Jurkat, Clone E6-1 (cell line): ENCODE results near the gene TKT.

ENCODE experiments used
- DNase-seq: peaks from one replicate; pipeline ENCODE4 v3.0.0-alpha.2; 2011; ENCODE audit warnings: low read depth, low spot score
- H3K4me3 ChIP-seq: 2 replicates; pipeline ENCODE4 v1.5.1; 2011; ENCODE audit warnings: mild to moderate bottlenecking, low read length, control low read depth, moderate library complexity

Gene TKT

DNA sequence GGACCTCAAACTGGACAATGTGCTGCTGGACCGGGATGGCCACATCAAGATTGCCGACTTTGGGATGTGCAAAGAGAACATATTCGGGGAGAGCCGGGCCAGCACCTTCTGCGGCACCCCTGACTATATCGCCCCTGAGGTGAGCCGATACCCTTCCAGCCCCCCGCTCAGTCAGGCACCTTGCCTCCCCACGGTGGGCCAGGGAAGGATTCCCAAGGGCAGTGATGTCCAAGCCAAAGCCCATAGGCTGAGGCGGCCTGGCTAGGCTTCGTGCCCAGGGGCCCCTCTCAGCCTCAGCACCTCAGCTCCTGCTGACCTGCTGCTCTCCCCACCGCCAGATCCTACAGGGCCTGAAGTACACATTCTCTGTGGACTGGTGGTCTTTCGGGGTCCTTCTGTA lies 67.1 kb downstream of the TKT start:
- H3K4me3 ChIP-seq = no peak overlapping the region
- DNase-seq = no peak

GRCh38 chr3:53188136-53188685 lies 67.6 kb downstream of the TKT start:
- no peak for DNase-seq
- H3K4me3 ChIP-seq = no peak overlapping the region

DNA sequence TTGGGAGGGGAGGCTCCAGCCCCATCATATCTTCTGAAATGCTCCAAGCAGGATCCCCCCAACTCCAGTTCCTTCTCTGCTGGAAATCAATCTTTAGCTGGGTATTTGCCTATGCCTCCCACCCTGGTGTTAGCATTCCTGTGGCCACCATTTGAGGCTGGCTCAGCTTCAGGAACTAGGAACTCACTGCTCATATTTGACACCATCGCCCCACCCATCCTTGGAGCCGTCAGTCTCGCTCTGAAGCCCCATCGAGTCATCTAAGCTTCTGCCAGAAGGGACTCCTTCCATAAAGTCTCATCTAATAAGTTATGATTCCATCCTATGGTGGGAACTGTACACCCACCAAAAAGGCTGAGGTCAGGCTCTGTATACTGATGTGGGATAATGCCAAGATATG lies 68.4 kb downstream of the TKT start:
- no peak overlapping the region for H3K4me3 ChIP-seq
- DNase-seq = no peak

- DNase-seq = no peak
- no peak overlapping the region for H3K4me3 ChIP-seq
These were observed 69.1 kb downstream of the TKT start for GRCh38 chr3:53186726-53187125.

- H3K4me3 ChIP-seq = no peak overlapping the region
- no peak for DNase-seq
These were observed 69.9 kb downstream of the TKT start for GRCh38 chr3:53185761-53186465.

GRCh38 chr3:53184701-53185100 lies 71.1 kb downstream of the TKT start:
- H3K4me3 ChIP-seq = no peak overlapping the region
- no peak for DNase-seq

DNA sequence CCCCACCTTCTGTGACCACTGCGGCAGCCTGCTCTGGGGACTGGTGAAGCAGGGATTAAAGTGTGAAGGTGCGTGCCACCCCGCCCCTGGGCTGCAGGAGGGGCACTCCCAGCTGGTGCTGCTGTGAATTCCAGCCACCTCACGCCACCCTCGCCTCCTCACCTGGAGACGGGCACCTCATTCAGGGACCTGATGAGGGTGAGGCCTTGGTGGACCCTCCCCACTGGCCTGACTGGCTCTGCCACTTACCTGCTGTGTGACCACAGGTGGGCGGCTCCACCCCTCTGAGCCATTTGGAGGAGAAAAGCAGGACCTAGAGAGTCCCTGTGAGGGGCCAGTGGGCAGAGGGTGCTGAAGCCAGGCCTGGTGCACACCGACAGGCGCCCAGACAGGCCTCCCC lies 72.3 kb downstream of the TKT start:
- DNase-seq = no peak
- H3K4me3 ChIP-seq = no peak overlapping the region

GRCh38 chr3:53182764-53183355 lies 73.0 kb downstream of the TKT start:
- no peak overlapping the region for H3K4me3 ChIP-seq
- no peak for DNase-seq

DNA sequence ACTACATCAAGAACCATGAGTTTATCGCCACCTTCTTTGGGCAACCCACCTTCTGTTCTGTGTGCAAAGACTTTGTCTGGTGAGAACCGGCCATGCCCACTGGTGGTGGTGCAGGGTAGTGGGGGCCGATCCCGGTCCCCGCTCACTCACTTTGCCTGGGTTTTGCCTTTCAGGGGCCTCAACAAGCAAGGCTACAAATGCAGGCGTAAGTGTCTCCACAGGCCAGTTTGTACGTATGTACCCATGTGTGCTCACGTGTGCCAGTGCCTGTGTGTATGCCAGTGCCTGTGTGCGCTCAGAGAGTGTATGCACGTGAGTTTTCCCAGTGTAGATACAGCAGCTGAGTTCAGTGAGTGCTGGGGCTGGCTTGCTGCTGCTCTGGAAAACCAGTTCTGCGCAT lies 74.3 kb downstream of the TKT start:
- no peak for DNase-seq
- no peak overlapping the region for H3K4me3 ChIP-seq

DNA sequence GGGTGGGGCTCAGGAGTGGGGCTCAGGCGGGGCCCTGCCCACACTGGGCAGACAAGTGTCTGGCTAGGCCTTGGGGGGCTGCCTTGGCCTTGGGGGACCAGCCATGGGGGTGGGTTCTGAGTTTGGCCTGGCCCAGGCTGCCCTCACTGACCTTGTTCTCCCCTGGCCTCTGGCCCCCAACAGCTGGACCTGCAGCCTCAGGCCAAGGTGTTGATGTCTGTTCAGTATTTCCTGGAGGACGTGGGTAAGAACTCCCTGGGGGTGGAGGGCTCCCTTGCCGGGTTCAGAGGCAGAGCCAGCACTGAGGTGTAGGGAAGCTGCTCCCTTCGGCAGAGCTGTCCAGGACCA lies 74.8 kb downstream of the TKT start:
- no peak for DNase-seq
- H3K4me3 ChIP-seq = no peak overlapping the region

- no peak for DNase-seq
- no peak overlapping the region for H3K4me3 ChIP-seq
These were observed 75.4 kb downstream of the TKT start for GRCh38 chr3:53180305-53181023.

GRCh38 chr3:53179580-53179979 lies 76.2 kb downstream of the TKT start:
- DNase-seq = no peak
- no peak overlapping the region for H3K4me3 ChIP-seq

DNA sequence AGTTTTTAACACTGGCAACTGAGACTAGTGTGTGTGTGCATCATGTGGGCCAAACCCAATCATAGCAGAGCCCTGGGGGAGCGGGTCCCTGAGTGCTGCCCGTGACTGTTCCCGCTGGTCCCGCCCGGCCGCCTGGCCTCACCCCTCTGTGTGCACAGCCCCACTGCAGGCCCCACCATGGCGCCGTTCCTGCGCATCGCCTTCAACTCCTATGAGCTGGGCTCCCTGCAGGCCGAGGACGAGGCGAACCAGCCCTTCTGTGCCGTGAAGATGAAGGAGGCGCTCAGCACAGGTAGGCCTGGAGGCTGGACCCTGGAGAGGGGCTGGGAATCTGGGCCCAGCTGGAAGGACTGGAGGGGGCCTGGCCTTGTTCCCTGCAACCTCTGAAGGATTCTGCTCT lies 77.6 kb downstream of the TKT start:
- H3K4me3 ChIP-seq = no peak overlapping the region

DNA sequence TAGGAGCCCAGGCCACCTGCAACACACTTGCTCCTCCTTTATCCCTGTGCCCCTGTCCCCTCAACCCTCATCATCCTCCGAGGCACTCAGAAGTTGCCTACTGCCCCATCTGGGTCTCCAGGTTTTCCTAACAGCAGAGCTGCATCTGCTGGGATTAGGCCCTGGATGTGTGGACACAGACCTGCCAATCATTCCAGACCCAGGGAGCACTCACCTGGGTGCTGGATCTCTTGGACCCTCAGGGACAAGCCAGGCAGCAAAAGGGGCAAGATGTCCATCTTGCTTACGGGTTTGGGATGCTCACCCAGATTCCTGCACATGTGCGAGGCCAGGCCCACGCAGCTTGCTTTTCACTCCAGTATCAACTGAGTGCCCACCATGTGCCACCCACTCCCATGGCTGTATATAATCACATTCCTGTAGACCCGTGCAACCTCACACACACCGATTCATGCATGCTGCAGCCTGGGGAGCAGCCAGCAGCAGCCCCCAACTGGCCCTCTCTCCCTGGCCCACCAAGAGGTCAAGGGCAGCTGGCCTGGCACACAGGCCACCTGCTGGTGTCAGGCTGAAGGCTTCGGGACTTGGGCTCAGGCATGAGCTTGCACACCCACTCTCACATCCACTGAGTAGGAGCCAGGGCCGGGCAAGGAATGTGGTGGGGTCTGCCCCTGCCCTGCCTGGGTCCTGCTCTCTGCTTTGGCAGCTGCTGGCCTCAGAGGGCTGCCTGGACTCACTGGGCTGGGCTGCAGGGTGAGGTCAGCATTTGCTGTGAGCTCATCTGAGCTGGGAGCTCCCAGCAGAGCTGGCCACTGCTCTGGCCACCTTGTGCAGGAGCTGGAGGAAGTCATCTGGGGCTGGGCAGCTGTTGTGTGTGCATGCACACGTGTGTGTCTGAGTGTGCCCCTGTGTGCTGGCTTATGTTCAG lies 79.9 kb downstream of the TKT start:
- no peak for DNase-seq

More for the DNA sequence above, 77.6 kb downstream of the TKT start:
- no peak for DNase-seq

More for the DNA sequence above, 79.9 kb downstream of the TKT start:
- H3K4me3 ChIP-seq = no peak overlapping the region
